GM12878 (cell line): ENCODE data around the gene MRPL30. TPM values are rescaled to one million over a fixed set of nuclear protein-coding genes. Genes with fewer than 3 reads are reported as not detected.

Source experiments
- ATAC-seq: fragments of 200-7000 bp; cut with Tn5 transposase; 3 replicates; pipeline ENCODE4 v1.9.1; 2020; ENCODE audit warnings: mild to moderate bottlenecking, moderate library complexity
- BruUV-seq: library from RNA; stranded (reverse); fragments of 400-500 nt; replicated peaks from 2 replicates; lab custom pipeline; 2021; lab: Mats Ljungman, UMichigan
- CTCF ChIA-PET: fragments of 300-600 bp; sonication (Branson Sonifier 250); formaldehyde crosslinking; extraction: SDS; loops from one replicate; lab custom pipeline; 2021; ENCODE audit warnings: inconsistent platforms; lab: Yijun Ruan, JAX
- POLR2A ChIA-PET: fragments of 350-600 bp; formaldehyde crosslinking; extraction: SDS; loops from one replicate; lab custom pipeline; 2021; ENCODE audit warnings: inconsistent platforms; lab: Charles Lee
- RAD21 ChIA-PET: fragments of 300-600 bp; sonication (Branson Sonifier 250); formaldehyde crosslinking; loops from one replicate; lab custom pipeline; 2023; ENCODE audit warnings: antibody characterized with exemption; ENCODE audit not compliant: unreplicated experiment; lab: Charles Lee
- SMC1A ChIA-PET: fragments of 300-600 bp; sonication (Branson Sonifier 250); formaldehyde crosslinking; loops from one replicate; lab custom pipeline; 2023; ENCODE audit not compliant: unreplicated experiment, uncharacterized antibody; lab: Charles Lee
- DNase-seq: peaks from one replicate; pipeline ENCODE4 v3.0.0-alpha.2; 2011; ENCODE audit warnings: low read depth, low spot score
- FAIRE-seq: peaks from 3 replicates; lab custom pipeline; 2011; peaks lifted over from hg19 to GRCh38; lab: Jason Lieb, UNC
- H2AFZ ChIP-seq: 2 replicates; pipeline ENCODE4 v1.6.0; 2011; ENCODE audit warnings: low read depth, low read length, control low read depth; ENCODE audit not compliant: control insufficient read depth
- H3K27ac ChIP-seq: 2 replicates; pipeline ENCODE4 v1.5.1; 2011; ENCODE audit warnings: control low read depth; ENCODE audit not compliant: control insufficient read depth, insufficient read depth
- H3K27me3 ChIP-seq, 2 experiments: replicated peaks in 1 of 2; 2 replicates each; pipeline versions ENCODE4 v1.6.0 to v1.6.1; 2011; ENCODE audit warnings: low read length in 1 of 2; ENCODE audit not compliant: control insufficient read depth in 2 of 2, insufficient read depth in 2 of 2
- H3K36me3 ChIP-seq, 2 experiments: 2 replicates each; pipeline ENCODE4 v1.5.1; 2011; ENCODE audit warnings: low read length in 1 of 2; ENCODE audit not compliant: control insufficient read depth in 2 of 2, insufficient read depth in 2 of 2
- H3K4me1 ChIP-seq: 2 replicates; pipeline ENCODE4 v1.6.1; 2011; ENCODE audit warnings: mild to moderate bottlenecking, low read length, moderate library complexity, mixed read lengths; ENCODE audit not compliant: control insufficient read depth, insufficient read depth
- H3K4me2 ChIP-seq: 2 replicates; pipeline ENCODE4 v1.6.0; 2011; ENCODE audit warnings: control low read depth; ENCODE audit not compliant: control insufficient read depth, insufficient read depth
- H3K4me3 ChIP-seq: fragments of 200-600 bp; sonication (generic); 2 replicates; pipeline ENCODE4 v1.5.1; 2016
- H3K79me2 ChIP-seq: 2 replicates; pipeline ENCODE4 v1.6.0; 2011; ENCODE audit warnings: low read length; ENCODE audit not compliant: control insufficient read depth, insufficient read depth
- H3K9ac ChIP-seq: 2 replicates; pipeline ENCODE4 v1.8.0; 2011; ENCODE audit warnings: low read length, control low read depth, mixed read lengths; ENCODE audit not compliant: control insufficient read depth, insufficient read depth
- H3K9me3 ChIP-seq: replicated peaks from 3 replicates; pipeline ENCODE4 v1.5.1; 2011; ENCODE audit warnings: mild to moderate bottlenecking, low read length; ENCODE audit not compliant: control insufficient read depth, insufficient read depth
- H4K20me1 ChIP-seq: 2 replicates; pipeline ENCODE4 v1.6.0; 2011; ENCODE audit not compliant: control insufficient read depth, insufficient read depth
- BCL11A ChIP-seq: IDR thresholded peaks from 2 replicates; pipeline ENCODE4 v1.6.1; 2011; ENCODE audit warnings: low read depth, low read length
- EP300 ChIP-seq, 2 experiments: fragments of 150-350 bp in 1 of 2; IDR thresholded peaks; 2 replicates each; pipeline ENCODE4 v1.6.1; 2011 to 2012; ENCODE audit warnings: low read depth in 2 of 2, low read length in 2 of 2, borderline replicate concordance in 1 of 2, improper control_type of control experiment in 1 of 2, inconsistent platforms in 1 of 2; ENCODE audit not compliant: control insufficient read depth in 1 of 2
- ETV6 ChIP-seq, 2 experiments: fragments of 450-650 bp in 1 of 2; IDR thresholded peaks in 1 of 2; conservative IDR thresholded peaks in 1 of 2; 2 replicates each; pipeline ENCODE4 v1.6.1; 2014; ENCODE audit warnings: antibody characterized with exemption in 1 of 2, borderline replicate concordance in 1 of 2, low read depth in 1 of 2, mild to moderate bottlenecking in 1 of 2, moderate library complexity in 1 of 2
- GATAD2B ChIP-seq: fragments of 450-650 bp; conservative IDR thresholded peaks from 2 replicates; pipeline ENCODE4 v1.6.1; 2017; ENCODE audit warnings: low read depth, mild to moderate bottlenecking, moderate library complexity
- HCFC1 ChIP-seq: fragments of 150-350 bp; IDR thresholded peaks from 2 replicates; pipeline ENCODE4 v1.6.1; 2014; ENCODE audit warnings: low read length
- MTA2 ChIP-seq: fragments of 450-650 bp; IDR thresholded peaks from 2 replicates; pipeline ENCODE4 v1.6.1; 2016; ENCODE audit warnings: low read depth, mild to moderate bottlenecking, moderate library complexity
- PAX5 ChIP-seq: IDR thresholded peaks from 2 replicates; pipeline ENCODE4 v1.6.1; 2011; ENCODE audit warnings: low read depth, low read length, borderline replicate concordance
- PBX3 ChIP-seq: IDR thresholded peaks from 2 replicates; pipeline ENCODE4 v1.6.1; 2011; ENCODE audit warnings: mild to moderate bottlenecking, low read depth, low read length, moderate library complexity; ENCODE audit not compliant: insufficient replicate concordance
- RAD51 ChIP-seq: fragments of 450-650 bp; IDR thresholded peaks from 2 replicates; pipeline ENCODE4 v1.6.1; 2016; ENCODE audit warnings: moderate library complexity, mild to moderate bottlenecking, inconsistent platforms
- SP1 ChIP-seq: IDR thresholded peaks from one replicate; pipeline ENCODE4 v1.6.1; 2011; ENCODE audit warnings: low read depth, low read length
- STAT3 ChIP-seq: IDR thresholded peaks from 2 replicates; pipeline ENCODE4 v1.6.1; 2011; ENCODE audit warnings: low read depth, low read length, improper control_type of control experiment
- ZNF384 ChIP-seq: IDR thresholded peaks from 2 replicates; pipeline ENCODE4 v1.6.1; 2012; ENCODE audit warnings: low read depth, mild to moderate bottlenecking, low read length, improper control_type of control experiment, borderline replicate concordance
- WGBS: methylation state at CpG from one replicate; pipeline ENCODE4 v1.1.6; 2016; ENCODE audit warnings: low lambda C conversion rate; ENCODE audit not compliant: insufficient replicate concordance, insufficient coverage; ENCODE audit errors: missing lambda C conversion rate; 5-methylcytosine and 5-hydroxymethylcytosine counted together
- in situ Hi-C: fragments of 300-500 bp; cut with MboI; formaldehyde crosslinking; loops from 9 replicates; pipeline ENCODE4 v1.14.3; 2018; ENCODE audit warnings: mixed read lengths
- intact Hi-C: fragments of 100-400 bp; cut with micrococcal nuclease; formaldehyde crosslinking; loops from one replicate; pipeline ENCODE4 v1.14.2; 2022; ENCODE audit not compliant: unreplicated experiment
- polyA plus RNA-seq, 11 experiments: library from polyadenylated mRNA; depleted of rRNA in 4 of 11; unstranded in 6 of 11; stranded (reverse) in 5 of 11; fragments of >200 nt; fragmentation: Nextera tagmentation in 4 of 11; fragmentation: Illumina TruSeq in 1 of 11; extraction: Ambion mirVana in 4 of 11; extraction: Trizol in 1 of 11; gene quantifications; 1 replicate in 1 of 11; 2 replicates in 10 of 11; pipeline versions ENCODE4 v1.2.1 to v1.2.3, GENCODE V29; 2011 to 2016; ENCODE audit warnings: inconsistent platforms in 2 of 11, missing spikeins in 2 of 11, low read depth in 1 of 11
- total RNA-seq, 4 experiments: library from RNA; depleted of rRNA in 3 of 4; stranded (reverse); fragments of >200 nt in 3 of 4; fragmentation: Illumina TruSeq in 1 of 4; extraction: Trizol in 1 of 4; gene quantifications; 2 replicates each; pipeline versions ENCODE4 v1.2.1 to v1.2.3, GENCODE V29; 2013 to 2021
- TF ChIP-seq, protein P1 (sequence below): fragments of 450-650 bp; IDR thresholded peaks from 2 replicates; pipeline ENCODE4 v1.6.1; 2017; ENCODE audit warnings: antibody characterized with exemption, mild to moderate bottlenecking, moderate library complexity
- TF ChIP-seq, protein P2 (sequence below): fragments of 450-650 bp; IDR thresholded peaks from 2 replicates; pipeline ENCODE4 v1.6.1; 2017; ENCODE audit warnings: mild to moderate bottlenecking, moderate library complexity

Gene MRPL30
- total and polyA plus RNA-seq, 10 of the 15 experiments (the other 5 are each of a cell fraction or from before 2014, with no cell fraction given) = 33.6 to 63.3 (median 40.1) TPM

- H2AFZ ChIP-seq = no peak overlapping the region
- no peaks in the 10 kb centered on the region for H3K4me1 ChIP-seq
- no peak for FAIRE-seq
- no peak overlapping the region for H3K4me3 ChIP-seq
- POLR2A ChIA-PET = no interaction called here
- intact Hi-C loops = no loop called here
- H3K27me3 ChIP-seq = no peaks in the 10 kb centered on the region
- no peak overlapping the region for H3K27ac ChIP-seq
- CTCF ChIA-PET = interaction anchor here (0.6 kb wide), 1 partner anchor 104 kb away, joined by 3 read pairs; no protein-coding TSS in a partner anchor
- RAD21 ChIA-PET = no interaction called here
- SMC1A ChIA-PET = no interaction called here
- ATAC-seq = no peak
- no peaks in the 10 kb centered on the region for H3K79me2 ChIP-seq
- H3K36me3 ChIP-seq = no peaks in the 10 kb centered on the region; a peak in 1 of 4 replicates
- in situ Hi-C loops = no loop called here
- TF ChIP-seq STAT3 (no peak), MTA2 (no peak), ETV6 (conservative IDR thresholded peaks at IDR 0.05 in 1 of 2, IDR thresholded peaks at IDR 0.05 in 1 of 2; ENCODE audit: borderline replicate concordance in 1 of 2, low read depth in 1 of 2) (no peak), BCL11A (no peak), PAX5 (no peak), GATAD2B (no peak), ZNF384 (no peak), PBX3 (no peak), RAD51 (no peak), EP300 (IDR thresholded peaks at IDR 0.05; ENCODE audit: borderline replicate concordance in 1 of 2, control insufficient read depth in 1 of 2, low read depth in 2 of 2, low read length in 2 of 2) (no peak), SP1 (no peak), HCFC1 (no peak)
- TF ChIP-seq, protein P1, sequence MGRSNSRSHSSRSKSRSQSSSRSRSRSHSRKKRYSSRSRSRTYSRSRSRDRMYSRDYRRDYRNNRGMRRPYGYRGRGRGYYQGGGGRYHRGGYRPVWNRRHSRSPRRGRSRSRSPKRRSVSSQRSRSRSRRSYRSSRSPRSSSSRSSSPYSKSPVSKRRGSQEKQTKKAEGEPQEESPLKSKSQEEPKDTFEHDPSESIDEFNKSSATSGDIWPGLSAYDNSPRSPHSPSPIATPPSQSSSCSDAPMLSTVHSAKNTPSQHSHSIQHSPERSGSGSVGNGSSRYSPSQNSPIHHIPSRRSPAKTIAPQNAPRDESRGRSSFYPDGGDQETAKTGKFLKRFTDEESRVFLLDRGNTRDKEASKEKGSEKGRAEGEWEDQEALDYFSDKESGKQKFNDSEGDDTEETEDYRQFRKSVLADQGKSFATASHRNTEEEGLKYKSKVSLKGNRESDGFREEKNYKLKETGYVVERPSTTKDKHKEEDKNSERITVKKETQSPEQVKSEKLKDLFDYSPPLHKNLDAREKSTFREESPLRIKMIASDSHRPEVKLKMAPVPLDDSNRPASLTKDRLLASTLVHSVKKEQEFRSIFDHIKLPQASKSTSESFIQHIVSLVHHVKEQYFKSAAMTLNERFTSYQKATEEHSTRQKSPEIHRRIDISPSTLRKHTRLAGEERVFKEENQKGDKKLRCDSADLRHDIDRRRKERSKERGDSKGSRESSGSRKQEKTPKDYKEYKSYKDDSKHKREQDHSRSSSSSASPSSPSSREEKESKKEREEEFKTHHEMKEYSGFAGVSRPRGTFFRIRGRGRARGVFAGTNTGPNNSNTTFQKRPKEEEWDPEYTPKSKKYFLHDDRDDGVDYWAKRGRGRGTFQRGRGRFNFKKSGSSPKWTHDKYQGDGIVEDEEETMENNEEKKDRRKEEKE = no peak
- TF ChIP-seq, protein P2, sequence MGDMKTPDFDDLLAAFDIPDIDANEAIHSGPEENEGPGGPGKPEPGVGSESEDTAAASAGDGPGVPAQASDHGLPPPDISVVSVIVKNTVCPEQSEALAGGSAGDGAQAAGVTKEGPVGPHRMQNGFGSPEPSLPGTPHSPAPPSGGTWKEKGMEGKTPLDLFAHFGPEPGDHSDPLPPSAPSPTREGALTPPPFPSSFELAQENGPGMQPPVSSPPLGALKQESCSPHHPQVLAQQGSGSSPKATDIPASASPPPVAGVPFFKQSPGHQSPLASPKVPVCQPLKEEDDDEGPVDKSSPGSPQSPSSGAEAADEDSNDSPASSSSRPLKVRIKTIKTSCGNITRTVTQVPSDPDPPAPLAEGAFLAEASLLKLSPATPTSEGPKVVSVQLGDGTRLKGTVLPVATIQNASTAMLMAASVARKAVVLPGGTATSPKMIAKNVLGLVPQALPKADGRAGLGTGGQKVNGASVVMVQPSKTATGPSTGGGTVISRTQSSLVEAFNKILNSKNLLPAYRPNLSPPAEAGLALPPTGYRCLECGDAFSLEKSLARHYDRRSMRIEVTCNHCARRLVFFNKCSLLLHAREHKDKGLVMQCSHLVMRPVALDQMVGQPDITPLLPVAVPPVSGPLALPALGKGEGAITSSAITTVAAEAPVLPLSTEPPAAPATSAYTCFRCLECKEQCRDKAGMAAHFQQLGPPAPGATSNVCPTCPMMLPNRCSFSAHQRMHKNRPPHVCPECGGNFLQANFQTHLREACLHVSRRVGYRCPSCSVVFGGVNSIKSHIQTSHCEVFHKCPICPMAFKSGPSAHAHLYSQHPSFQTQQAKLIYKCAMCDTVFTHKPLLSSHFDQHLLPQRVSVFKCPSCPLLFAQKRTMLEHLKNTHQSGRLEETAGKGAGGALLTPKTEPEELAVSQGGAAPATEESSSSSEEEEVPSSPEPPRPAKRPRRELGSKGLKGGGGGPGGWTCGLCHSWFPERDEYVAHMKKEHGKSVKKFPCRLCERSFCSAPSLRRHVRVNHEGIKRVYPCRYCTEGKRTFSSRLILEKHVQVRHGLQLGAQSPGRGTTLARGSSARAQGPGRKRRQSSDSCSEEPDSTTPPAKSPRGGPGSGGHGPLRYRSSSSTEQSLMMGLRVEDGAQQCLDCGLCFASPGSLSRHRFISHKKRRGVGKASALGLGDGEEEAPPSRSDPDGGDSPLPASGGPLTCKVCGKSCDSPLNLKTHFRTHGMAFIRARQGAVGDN = no peak
- TF ChIP-seq, all 136 proteins: peak for 0
- H3K9me3 ChIP-seq = no peaks in the 10 kb centered on the region
- no peak overlapping the region for H3K4me2 ChIP-seq
- H3K9ac ChIP-seq = no peak overlapping the region
- H4K20me1 ChIP-seq = no peaks in the 10 kb centered on the region
- no peak for DNase-seq
- WGBS = 98% methylated on average over 2 of the region's 2 CpGs
- no TSS peak for BruUV-seq
Measured at GRCh38 chr2:99216096-99216495, 35.1 kb downstream of the MRPL30 start.
